Small intestine (tissue), 7 donors: ENCODE data around the gene POLA2. TPM values are rescaled to one million over a fixed set of nuclear protein-coding genes. Genes with fewer than 3 reads are reported as not detected.

Source experiments
- DNase-seq, 2 donors: peaks; one replicate each; pipeline versions ENCODE4 v3.0.0 to v3.0.0-alpha.2; 2013
- FAIRE-seq: peaks from 2 replicates; lab custom pipeline; 2012; peaks lifted over from hg19 to GRCh38; lab: Jason Lieb, UNC
- H3K27ac ChIP-seq, 3 donors: one replicate each; pipeline ENCODE4 v1.5.1; 2013; ENCODE audit warnings: low read length in 2 of 3, mild to moderate bottlenecking in 2 of 3, control low read depth in 1 of 3, inconsistent platforms in 1 of 3, low read depth in 1 of 3, moderate library complexity in 1 of 3
- H3K27me3 ChIP-seq, 3 donors: one replicate each; pipeline ENCODE4 v1.6.1; 2013; ENCODE audit warnings: low read length in 3 of 3, inconsistent platforms in 1 of 3; ENCODE audit not compliant: control insufficient read depth in 3 of 3, insufficient read depth in 3 of 3
- H3K36me3 ChIP-seq, 3 donors: one replicate each; pipeline ENCODE4 v1.6.1; 2013; ENCODE audit warnings: low read length in 3 of 3, inconsistent platforms in 1 of 3, low read depth in 1 of 3, mild to moderate bottlenecking in 1 of 3, moderate library complexity in 1 of 3; ENCODE audit not compliant: control insufficient read depth in 3 of 3, insufficient read depth in 2 of 3
- H3K4me1 ChIP-seq, 3 donors: one replicate each; pipeline ENCODE4 v1.6.1; 2013; ENCODE audit warnings: low read length in 2 of 3, inconsistent platforms in 1 of 3, low read depth in 1 of 3, mild to moderate bottlenecking in 1 of 3, moderate library complexity in 1 of 3; ENCODE audit not compliant: control insufficient read depth in 3 of 3, insufficient read depth in 2 of 3
- H3K4me3 ChIP-seq, 3 donors: one replicate each; pipeline ENCODE4 v1.5.1; 2013; ENCODE audit warnings: low read length in 3 of 3, control low read depth in 1 of 3, inconsistent platforms in 1 of 3, low read depth in 1 of 3, mild to moderate bottlenecking in 1 of 3, moderate library complexity in 1 of 3
- H3K9me3 ChIP-seq, 2 donors: one replicate each; pipeline ENCODE4 v1.6.1; 2013; ENCODE audit warnings: low read depth in 1 of 2, low read length in 1 of 2; ENCODE audit not compliant: control insufficient read depth in 2 of 2, insufficient read depth in 1 of 2
- WGBS, 3 donors: extraction: QIAGEN DNeasy Blood & Tissue Kit; methylation state at CpG; one replicate each; pipeline ENCODE4 v1.1.7; 2013; 5-methylcytosine and 5-hydroxymethylcytosine counted together
- polyA plus RNA-seq, 4 donors: library from polyadenylated mRNA; stranded (reverse) in 3 of 4; unstranded in 1 of 4; fragments of 200-250 nt in 3 of 4; fragments of 120-200 nt in 1 of 4; gene quantifications; one replicate each; pipeline versions ENCODE4 v1.2.1 to v1.2.3, GENCODE V29; 2013
- donor health status: healthy with polysubstance abuse.
- donor health status: control.
- donor health status: control.
- donor health status: Bipolar disorder and iron deficiency.
- donor health status: healthy.

POLA2 gene
- polyA plus RNA-seq, 4 donors = 1.3 to 14.8 (median 9.1) TPM

DNA sequence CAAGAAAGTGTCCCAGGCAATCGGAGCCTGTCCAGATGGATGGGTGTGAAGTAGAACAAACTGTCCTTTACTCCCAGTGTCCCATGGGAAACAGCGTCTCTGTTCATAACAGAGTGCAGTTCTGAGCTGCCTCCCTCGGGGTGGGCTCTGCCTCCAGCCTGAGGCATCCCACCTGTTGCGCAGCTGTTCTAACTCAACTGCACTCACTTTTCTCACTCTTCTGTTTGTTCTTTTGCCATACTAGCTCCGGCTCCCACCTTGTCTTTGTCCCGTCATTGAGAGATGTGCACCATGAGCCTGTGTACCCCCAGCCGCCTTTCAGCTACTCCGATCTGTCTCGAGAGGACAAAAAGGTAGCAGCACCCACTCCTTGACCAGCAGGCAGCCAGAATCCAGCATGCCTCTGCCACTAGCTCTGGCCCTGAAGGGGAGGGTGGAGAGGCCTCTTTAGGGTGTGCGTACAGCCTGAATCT, 32.2 kb downstream of the POLA2 start:
- DNase-seq = no peak
- no peak for FAIRE-seq

DNA sequence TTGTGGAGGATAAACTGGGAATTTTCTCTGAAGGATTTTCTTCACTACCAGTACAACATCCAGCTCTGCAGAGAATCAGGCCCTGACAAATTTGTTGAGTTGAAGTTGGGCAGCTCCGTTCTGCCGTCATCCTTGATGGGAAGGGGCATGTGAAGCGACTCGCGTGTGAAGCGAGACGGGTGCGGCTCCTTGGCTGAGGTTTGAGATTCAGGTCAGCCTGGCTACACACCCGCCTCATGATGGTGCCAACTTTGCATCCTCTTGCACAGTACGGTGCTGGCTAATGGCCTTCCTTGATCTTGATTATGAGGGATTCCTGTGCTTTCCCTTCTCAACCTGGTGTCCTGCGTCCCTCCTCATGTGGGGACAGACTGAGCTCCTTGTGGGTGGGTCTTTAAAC, 33.2 kb downstream of the POLA2 start:
- peaks cover 0 to 53% (median 0%) of the 10 kb centered on the region in 3 donors for H3K4me1 ChIP-seq
- peaks cover 0 to 70% (median 4%) of the 10 kb centered on the region in 3 donors for H3K36me3 ChIP-seq
- H3K27ac ChIP-seq = peak overlapping the region in 2 of 3 donors; percentile 43 to 55
- no peak overlapping the region for H3K4me3 ChIP-seq
- WGBS, 3 donors = 86 to 94% (median 88%) methylated on average over 11 of the region's 11 CpGs
- no peak for DNase-seq
- no peak for FAIRE-seq
- no peaks in the 10 kb centered on the region for H3K27me3 ChIP-seq
- no peaks in the 10 kb centered on the region for H3K9me3 ChIP-seq

More for the DNA sequence above, 32.2 kb downstream of the POLA2 start:
- Histone ChIP-seq H3K36me3 (peaks cover 0 to 71% (median 4%) of the 10 kb centered on the region in 3 donors), H3K27ac (peak overlapping the region in 2 of 3 donors; percentile 50 to 55), H3K4me1 (peaks cover 0 to 47% (median 0%) of the 10 kb centered on the region in 3 donors), H3K4me3 (no peak overlapping the region), H3K9me3 (no peaks in the 10 kb centered on the region), H3K27me3 (no peaks in the 10 kb centered on the region)
- WGBS, 3 donors = 77 to 92% (median 91%) methylated on average over 10 of the region's 10 CpGs

DNA sequence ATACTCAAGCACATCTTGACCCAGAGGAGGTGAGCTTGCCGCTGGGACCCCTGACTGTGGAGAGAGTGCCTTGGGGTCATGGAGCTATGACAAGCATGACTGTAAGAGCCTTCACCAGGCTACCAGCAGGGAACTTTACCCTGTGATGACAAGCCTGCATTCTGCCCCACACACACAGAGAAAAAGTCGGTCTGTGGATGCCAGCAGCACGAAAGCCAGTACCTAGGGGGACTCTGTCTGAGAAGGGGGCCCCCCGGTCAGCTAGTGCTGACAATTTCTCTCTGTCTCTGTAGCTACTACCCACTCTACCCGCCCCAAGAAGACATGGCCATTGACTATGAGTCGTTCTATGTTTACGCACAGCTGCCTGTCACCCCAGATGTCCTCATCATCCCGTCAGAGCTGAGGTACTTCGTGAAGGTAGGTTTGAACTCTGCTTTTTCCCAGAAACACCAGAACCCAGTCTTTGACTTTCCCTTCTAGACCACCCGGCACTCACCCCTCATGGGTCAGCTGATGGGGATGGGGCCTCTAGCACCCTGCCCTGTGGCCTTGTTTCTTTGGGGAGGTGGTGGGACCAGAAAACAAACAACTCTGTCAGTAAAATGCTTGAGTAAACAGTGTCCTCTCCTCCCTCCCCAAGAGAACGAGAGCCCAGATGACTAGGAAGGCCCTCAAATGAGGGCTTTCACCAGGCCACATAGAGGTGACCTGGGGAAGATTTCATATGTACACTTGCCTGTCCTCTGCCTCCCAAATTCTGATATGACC, 34.0 kb downstream of the POLA2 start:
- Histone ChIP-seq H3K36me3 (peaks cover 0 to 66% (median 4%) of the 10 kb centered on the region in 3 donors), H3K9me3 (no peaks in the 10 kb centered on the region), H3K27ac (peak overlapping the region in 1 of 3 donors; percentile 11), H3K27me3 (no peaks in the 10 kb centered on the region), H3K4me3 (no peak overlapping the region), H3K4me1 (peaks cover 0 to 54% (median 0%) of the 10 kb centered on the region in 3 donors)
- WGBS, 3 donors = 88 to 91% (median 90%) methylated on average over 11 of the region's 11 CpGs
- DNase-seq = no peak
- no peak for FAIRE-seq

DNA sequence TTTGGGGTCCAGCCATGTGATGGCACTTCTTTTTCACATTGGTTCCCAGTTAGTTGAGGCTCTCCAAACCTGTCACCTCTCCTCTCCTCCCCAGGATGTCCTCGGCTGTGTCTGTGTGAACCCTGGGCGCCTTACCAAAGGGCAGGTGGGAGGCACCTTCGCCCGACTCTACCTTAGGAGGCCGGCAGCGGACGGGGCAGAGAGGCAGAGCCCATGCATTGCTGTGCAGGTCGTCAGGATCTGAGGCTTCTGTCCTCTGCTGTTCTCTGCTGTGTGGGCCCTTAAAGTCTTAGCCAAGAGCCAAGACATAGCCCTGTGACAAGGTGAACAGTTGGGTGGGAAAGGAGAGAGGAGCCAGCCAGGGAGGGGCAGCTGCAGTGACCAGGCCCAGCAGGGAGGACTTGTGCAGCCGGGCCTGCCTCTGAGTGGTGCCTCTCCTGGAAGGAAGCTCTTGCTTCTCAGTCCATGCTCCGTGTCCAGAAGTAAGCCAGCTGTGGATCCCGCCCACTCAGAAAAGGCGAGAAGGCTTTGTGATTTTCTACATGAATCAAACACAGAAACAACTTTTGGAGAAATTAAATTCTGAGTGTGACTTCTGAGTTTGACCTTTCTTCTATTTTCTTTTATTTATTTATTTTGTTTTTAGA, 35.4 kb downstream of the POLA2 start:
- H3K27ac ChIP-seq = peak overlapping the region in 2 of 3 donors; percentile 36 to 38
- no peak for DNase-seq
- WGBS, 3 donors = 79 to 92% (median 87%) methylated on average over 12 of the region's 12 CpGs
- no peak for FAIRE-seq
- H3K27me3 ChIP-seq = no peaks in the 10 kb centered on the region
- H3K36me3 ChIP-seq = peaks cover 0 to 68% (median 4%) of the 10 kb centered on the region in 3 donors
- H3K4me1 ChIP-seq = peaks cover 0 to 61% (median 0%) of the 10 kb centered on the region in 3 donors
- no peak overlapping the region for H3K4me3 ChIP-seq
- H3K9me3 ChIP-seq = no peaks in the 10 kb centered on the region

DNA sequence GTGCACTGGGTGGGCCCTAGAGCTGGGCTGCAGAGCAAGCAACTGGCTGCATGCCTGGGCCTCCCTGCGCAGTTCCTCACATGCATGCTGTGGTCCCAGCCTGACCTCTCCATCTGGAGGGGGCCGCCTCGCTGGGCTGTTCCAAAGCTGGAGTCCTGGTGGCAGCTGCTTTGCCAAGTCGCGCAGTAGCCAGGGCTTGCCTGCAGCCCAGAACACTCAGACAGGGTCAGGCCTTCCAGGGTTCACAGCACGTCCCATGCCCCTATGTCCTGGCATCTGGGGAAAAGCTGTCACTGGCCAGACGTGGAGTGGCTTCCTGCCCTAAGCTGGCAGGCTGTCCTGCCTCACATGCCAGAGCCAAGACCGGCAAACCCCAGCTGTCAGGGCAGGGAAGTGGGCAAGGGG, 36.4 kb downstream of the POLA2 start:
- Histone ChIP-seq H3K4me1 (peaks cover 0 to 59% (median 0%) of the 10 kb centered on the region in 3 donors), H3K27ac (peak overlapping the region in 2 of 3 donors; percentile 73), H3K27me3 (no peaks in the 10 kb centered on the region), H3K9me3 (no peaks in the 10 kb centered on the region), H3K36me3 (peaks cover 0 to 70% (median 4%) of the 10 kb centered on the region in 3 donors), H3K4me3 (no peak overlapping the region)
- FAIRE-seq = no peak
- 66 to 88% (median 87%) methylated on average over 8 of the region's 8 CpGs for WGBS, 3 donors
- DNase-seq = no peak

DNA sequence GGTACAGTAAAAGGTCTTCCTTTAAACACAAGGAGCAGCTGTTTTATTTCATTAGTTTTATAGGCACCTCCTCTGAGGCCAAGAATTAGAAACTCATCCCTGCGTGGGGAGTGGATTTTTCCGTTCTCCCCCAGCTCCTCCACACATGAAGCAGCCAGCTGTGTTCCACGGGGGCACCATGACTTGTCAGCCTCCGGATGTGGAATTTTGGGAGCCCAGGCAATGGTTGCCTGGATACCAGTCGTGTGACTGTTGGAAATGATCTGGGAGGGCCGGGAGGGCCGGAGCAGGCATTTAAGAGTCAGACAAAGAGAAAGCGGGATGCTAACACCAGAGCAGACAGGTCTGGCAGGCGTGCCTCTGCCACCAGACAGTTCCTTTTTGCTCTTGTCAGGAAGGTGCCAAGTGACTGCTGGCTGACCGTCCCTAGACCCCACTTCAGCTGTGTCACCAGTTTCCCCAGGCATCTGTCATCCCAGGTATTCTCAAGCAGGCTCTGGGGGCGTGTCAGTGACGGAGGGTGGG, 37.0 kb downstream of the POLA2 start:
- H3K9me3 ChIP-seq = no peaks in the 10 kb centered on the region
- H3K27ac ChIP-seq = peak overlapping the region in 2 of 3 donors; percentile 73
- 72 to 88% (median 82%) methylated on average over 12 of the region's 12 CpGs for WGBS, 3 donors
- DNase-seq (no peak), FAIRE-seq (no peak)
- no peaks in the 10 kb centered on the region for H3K27me3 ChIP-seq
- no peak overlapping the region for H3K4me3 ChIP-seq
- H3K36me3 ChIP-seq = peaks cover 0 to 69% (median 4%) of the 10 kb centered on the region in 3 donors
- H3K4me1 ChIP-seq = peaks cover 0 to 58% (median 0%) of the 10 kb centered on the region in 3 donors

DNA sequence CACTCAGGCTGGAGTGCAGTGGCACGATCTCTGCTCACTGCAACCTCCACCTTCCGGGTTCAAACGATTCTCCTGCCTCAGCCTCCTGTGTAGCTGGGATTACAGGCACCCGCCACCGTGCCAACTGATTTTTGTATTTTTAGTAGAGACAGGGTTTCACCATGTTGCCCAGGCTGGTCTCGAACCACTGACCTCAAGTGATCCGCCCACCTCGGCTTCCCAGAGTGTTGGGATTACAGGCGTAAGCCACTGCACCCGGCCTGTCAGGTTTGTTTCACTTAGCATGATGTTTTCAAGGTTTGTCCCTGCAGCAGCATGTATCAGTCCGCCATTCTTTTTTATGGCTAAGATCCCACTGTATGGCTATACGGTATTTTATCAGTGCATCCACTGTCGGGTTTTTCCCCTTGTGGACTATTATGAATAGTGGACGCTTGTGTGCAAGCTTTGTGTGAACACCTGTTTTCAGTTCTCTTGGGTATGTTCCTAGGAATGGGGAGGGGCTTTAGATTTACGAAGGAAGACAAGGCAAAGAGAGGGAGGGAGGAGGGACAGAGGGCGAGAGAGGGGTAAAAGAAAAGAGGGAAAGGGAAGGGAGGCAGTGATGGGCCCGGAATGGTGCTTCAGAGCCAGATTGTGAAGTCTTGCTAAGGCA, 39.0 kb downstream of the POLA2 start:
- WGBS, 3 donors = 82 to 85% (median 85%) methylated on average over 17 of the region's 17 CpGs
- Histone ChIP-seq H3K4me1 (peaks cover 0 to 62% (median 0%) of the 10 kb centered on the region in 3 donors), H3K36me3 (peaks cover 0 to 66% (median 0%) of the 10 kb centered on the region in 3 donors), H3K9me3 (no peaks in the 10 kb centered on the region), H3K27ac (no peak overlapping the region), H3K4me3 (no peak overlapping the region), H3K27me3 (no peaks in the 10 kb centered on the region)
- DNase-seq = no peak
- no peak for FAIRE-seq
